Tibial artery (tissue), 4 donors: ENCODE results near the gene CRK.
"Not testable (repeated sequence)": the region's sequence is repeated elsewhere in the genome, so short reads cannot be mapped to it uniquely, and the experiment has no call there.

ENCODE experiments used
- DNase-seq, 2 donors: peaks; one replicate each; pipeline ENCODE4 v3.0.0-alpha.2; 2019
- H3K27ac ChIP-seq, 2 donors: fragments of 200-600 bp; sonication (generic) in 1 of 2; 1 replicate in 1 of 2; 2 replicates in 1 of 2; pipeline ENCODE4 v1.5.1; 2018 to 2019; ENCODE audit warnings: mild to moderate bottlenecking in 1 of 2
- H3K27me3 ChIP-seq, 2 donors: fragments of 200-600 bp; sonication (generic) in 1 of 2; one replicate each; pipeline versions ENCODE4 v1.5.1 to v1.6.0; 2016 to 2019
- H3K36me3 ChIP-seq, 3 donors: fragments of 200-600 bp; sonication (generic) in 2 of 3; one replicate each; pipeline ENCODE4 v1.5.1; 2016 to 2019; ENCODE audit warnings: mild to moderate bottlenecking in 2 of 3
- H3K4me1 ChIP-seq, 4 donors: fragments of 200-600 bp; sonication (generic) in 2 of 4; 1 replicate in 3 of 4; 2 replicates in 1 of 4; pipeline ENCODE4 v1.5.1; 2016 to 2019
- H3K4me3 ChIP-seq, 2 donors: fragments of 200-600 bp; sonication (generic) in 1 of 2; 1 replicate in 1 of 2; 2 replicates in 1 of 2; pipeline ENCODE4 v1.5.1; 2018 to 2019; ENCODE audit warnings: mild to moderate bottlenecking in 2 of 2
- H3K9me3 ChIP-seq, 3 donors: fragments of 200-600 bp; sonication (generic) in 1 of 3; one replicate each; pipeline ENCODE4 v1.5.1; 2016 to 2019
- intact Hi-C: fragments of 100-400 bp; cut with DNase I; formaldehyde crosslinking; loops from one replicate; pipeline ENCODE4 v1.15.0; 2023; ENCODE audit warnings: low total_unique reads
- TF ChIP-seq, protein P1 (sequence below), 2 experiments: fragments of 200-600 bp in 1 of 2; fragments of 450-650 bp in 1 of 2; IDR thresholded peaks; one replicate each; pipeline ENCODE4 v1.5.1; 2017 to 2019; ENCODE audit warnings: antibody characterized with exemption in 2 of 2, mild to moderate bottlenecking in 1 of 2, moderate library complexity in 1 of 2

The CRK gene

DNA sequence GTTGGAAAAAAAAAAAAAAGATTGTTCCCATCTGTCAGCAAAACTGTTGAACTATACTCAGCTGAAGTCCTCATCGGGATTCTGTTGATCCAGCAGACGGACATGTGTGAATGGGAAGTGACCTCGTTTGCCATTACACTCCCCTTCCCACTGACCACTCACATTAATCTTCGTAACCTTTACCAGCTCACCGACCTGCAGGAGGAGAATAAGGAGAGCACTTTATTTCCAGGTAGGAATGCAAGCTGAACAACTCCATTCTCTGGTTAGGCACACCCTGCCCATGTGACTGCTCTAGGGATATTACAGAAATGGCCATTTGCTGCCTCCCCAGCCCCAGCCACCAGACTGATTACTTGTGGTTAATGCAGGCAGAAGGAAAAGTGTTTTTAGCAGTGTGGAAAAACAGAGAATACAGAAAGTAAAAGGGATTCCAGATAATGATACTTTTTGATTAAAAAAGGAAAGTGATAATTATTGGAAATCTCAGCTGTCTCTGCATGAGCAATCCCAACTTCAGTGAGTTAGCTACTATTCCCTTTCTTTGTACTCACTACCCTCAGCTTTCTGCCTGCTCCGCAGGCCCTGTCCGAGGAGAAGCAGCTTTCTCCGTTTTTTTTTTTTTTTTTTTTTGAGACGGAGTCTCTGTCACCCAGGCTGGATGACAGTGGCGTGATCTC is 32.4 kb downstream of the CRK start:
- intact Hi-C loops = no loop called here
- H3K36me3 ChIP-seq = peaks cover 10 to 54% (median 51%) of the 10 kb centered on the region in 3 donors
- no peak for DNase-seq

DNA sequence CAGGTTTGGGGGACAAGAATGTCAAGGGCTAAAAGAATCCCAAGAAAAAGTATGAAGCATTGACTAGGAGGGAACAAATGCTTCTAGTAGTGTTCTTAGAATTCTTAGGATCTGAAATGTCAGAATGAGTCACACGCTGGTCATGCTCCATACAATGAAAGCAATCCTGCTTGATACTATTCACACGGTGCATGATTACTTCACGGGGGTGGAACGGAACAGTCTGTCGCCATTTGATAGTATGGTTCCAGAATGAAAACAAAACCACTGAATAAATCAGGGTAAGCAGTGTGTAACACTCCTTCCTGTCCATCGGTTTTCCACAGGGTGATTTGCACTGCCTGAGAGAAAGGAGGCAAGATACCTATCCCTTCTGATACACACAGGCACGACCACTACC is 33.1 kb downstream of the CRK start:
- intact Hi-C loops = no loop called here
- H3K27me3 ChIP-seq = no peaks in the 10 kb centered on the region
- H3K27ac ChIP-seq = peak overlapping the region; percentile 12 to 32
- peaks cover 0 to 22% (median 4%) of the 10 kb centered on the region in 4 donors for H3K4me1 ChIP-seq
- peaks cover 10 to 53% (median 52%) of the 10 kb centered on the region in 3 donors for H3K36me3 ChIP-seq
- TF ChIP-seq, protein P1, sequence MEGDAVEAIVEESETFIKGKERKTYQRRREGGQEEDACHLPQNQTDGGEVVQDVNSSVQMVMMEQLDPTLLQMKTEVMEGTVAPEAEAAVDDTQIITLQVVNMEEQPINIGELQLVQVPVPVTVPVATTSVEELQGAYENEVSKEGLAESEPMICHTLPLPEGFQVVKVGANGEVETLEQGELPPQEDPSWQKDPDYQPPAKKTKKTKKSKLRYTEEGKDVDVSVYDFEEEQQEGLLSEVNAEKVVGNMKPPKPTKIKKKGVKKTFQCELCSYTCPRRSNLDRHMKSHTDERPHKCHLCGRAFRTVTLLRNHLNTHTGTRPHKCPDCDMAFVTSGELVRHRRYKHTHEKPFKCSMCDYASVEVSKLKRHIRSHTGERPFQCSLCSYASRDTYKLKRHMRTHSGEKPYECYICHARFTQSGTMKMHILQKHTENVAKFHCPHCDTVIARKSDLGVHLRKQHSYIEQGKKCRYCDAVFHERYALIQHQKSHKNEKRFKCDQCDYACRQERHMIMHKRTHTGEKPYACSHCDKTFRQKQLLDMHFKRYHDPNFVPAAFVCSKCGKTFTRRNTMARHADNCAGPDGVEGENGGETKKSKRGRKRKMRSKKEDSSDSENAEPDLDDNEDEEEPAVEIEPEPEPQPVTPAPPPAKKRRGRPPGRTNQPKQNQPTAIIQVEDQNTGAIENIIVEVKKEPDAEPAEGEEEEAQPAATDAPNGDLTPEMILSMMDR (IDR thresholded peaks at IDR 0.05) = no peak
- H3K9me3 ChIP-seq = no peaks in the 10 kb centered on the region
- no peak overlapping the region for H3K4me3 ChIP-seq
- peak in 1 of 2 donors; percentile 26 for DNase-seq

More for the DNA sequence above, 32.4 kb downstream of the CRK start:
- Histone ChIP-seq H3K9me3 (no peaks in the 10 kb centered on the region), H3K27ac (peak overlapping the region in 1 of 2 donors; percentile 32), H3K27me3 (no peaks in the 10 kb centered on the region), H3K4me1 (peaks cover 0 to 22% (median 4%) of the 10 kb centered on the region in 4 donors), H3K4me3 (no peak overlapping the region)
- TF ChIP-seq, protein P1 (IDR thresholded peaks at IDR 0.05) = no peak

DNA sequence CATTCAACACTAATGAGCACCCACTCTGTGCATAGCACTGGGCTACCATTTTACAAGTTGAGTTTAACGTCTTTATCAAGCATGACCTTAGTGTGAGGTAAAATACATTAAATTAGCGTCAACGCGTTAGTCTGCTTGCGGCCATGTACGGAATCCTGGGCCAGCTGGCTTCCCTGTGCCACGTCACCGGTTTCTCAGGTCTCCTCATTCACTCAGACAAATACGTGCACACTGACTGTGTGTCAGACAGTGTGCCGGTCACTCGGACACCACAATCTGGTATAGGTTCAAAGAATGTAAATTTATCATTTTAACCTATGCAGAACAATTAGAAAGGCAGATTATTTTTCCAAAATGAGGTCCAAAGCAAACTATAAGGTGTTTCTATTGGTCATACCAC is 34.6 kb downstream of the CRK start:
- H3K27ac ChIP-seq = no peak overlapping the region
- intact Hi-C loops = no loop called here
- H3K36me3 ChIP-seq = peaks cover 10 to 58% (median 55%) of the 10 kb centered on the region in 3 donors
- DNase-seq = no peak
- H3K27me3 ChIP-seq = no peaks in the 10 kb centered on the region
- no peaks in the 10 kb centered on the region for H3K9me3 ChIP-seq
- TF ChIP-seq, protein P1 (IDR thresholded peaks at IDR 0.05) = no peak
- no peak overlapping the region for H3K4me3 ChIP-seq
- H3K4me1 ChIP-seq = peaks cover 0 to 22% (median 4%) of the 10 kb centered on the region in 4 donors

DNA sequence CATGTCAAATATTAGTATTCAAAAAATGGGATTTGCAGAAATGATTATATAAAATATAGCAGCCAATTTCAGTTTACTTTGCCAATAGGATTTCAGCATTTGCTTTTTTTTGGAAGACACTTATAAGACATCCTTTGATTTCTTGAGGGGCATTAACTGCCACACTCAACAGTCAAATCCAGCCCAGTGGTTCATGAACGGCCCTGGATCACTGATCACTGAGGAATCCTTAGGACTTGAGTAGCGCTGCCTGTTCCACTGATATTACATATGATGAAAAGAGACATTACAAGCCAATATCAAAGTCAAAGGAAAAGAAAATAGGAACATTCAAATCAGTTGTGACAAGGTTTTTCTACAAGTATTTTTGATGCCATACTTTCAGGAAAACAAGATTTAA is 35.1 kb downstream of the CRK start:
- no peaks in the 10 kb centered on the region for H3K9me3 ChIP-seq
- TF ChIP-seq, protein P1 (IDR thresholded peaks at IDR 0.05) = no peak
- H3K36me3 ChIP-seq = peaks cover 10 to 58% (median 51%) of the 10 kb centered on the region in 3 donors
- no peak for DNase-seq
- H3K27me3 ChIP-seq = no peaks in the 10 kb centered on the region
- peaks cover 0 to 22% (median 4%) of the 10 kb centered on the region in 4 donors for H3K4me1 ChIP-seq
- H3K4me3 ChIP-seq = no peak overlapping the region
- intact Hi-C loops = no loop called here
- no peak overlapping the region for H3K27ac ChIP-seq

DNA sequence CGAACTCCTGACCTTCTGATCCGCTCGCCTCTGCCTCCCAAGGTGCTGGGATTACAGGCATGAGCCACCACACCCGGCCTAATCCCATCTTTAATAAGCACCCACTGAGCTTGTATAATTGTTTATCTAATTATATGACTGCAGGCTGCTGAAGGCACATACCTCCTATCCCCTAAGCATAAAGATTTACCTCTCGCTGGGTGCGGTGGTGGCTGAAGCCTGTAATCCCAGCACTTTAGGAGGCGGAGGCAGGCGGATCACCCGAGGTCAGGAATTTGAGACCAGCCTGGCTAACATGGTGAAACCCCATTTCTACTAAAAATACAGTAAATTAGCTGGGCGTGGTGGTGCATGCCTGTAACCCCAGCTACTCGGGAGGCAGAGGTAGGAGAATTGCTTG is 35.9 kb downstream of the CRK start:
- TF ChIP-seq, protein P1 (IDR thresholded peaks at IDR 0.05) = no peak
- Histone ChIP-seq H3K27me3 (no peaks in the 10 kb centered on the region), H3K4me3 (no peak overlapping the region), H3K4me1 (peaks cover 0 to 22% (median 4%) of the 10 kb centered on the region in 4 donors), H3K27ac (no peak overlapping the region), H3K9me3 (no peaks in the 10 kb centered on the region), H3K36me3 (peaks cover 10 to 50% (median 47%) of the 10 kb centered on the region in 3 donors)
- intact Hi-C loops = no loop called here
- DNase-seq = no peak

DNA sequence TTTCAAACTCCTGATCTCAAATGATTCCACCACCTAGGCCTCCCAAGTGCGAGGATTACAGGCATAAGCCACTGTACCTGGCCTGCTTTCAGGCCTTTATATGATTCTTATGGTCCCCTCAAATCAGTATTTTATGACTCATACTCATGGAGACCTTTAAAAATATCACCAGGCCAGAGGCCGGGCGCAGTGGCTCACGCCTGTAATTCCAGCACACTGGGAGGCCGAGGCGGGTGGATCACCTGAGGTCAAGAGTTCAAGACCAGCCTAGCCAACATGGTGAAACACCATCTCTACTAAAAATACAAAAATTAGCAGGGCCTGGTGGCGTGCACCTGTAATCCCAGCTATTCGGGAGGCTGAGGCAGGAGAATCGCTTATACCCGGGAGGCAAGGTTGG is 37.6 kb downstream of the CRK start:
- intact Hi-C loops = not testable (repeated sequence)

More for the DNA sequence above, 37.6 kb downstream of the CRK start:
- H3K4me1 ChIP-seq = peaks cover 0 to 19% (median 4%) of the 10 kb centered on the region in 4 donors
- H3K36me3 ChIP-seq = peaks cover 10 to 38% (median 36%) of the 10 kb centered on the region in 3 donors
- not testable (repeated sequence) for H3K27ac ChIP-seq, H3K4me3 ChIP-seq, DNase-seq, H3K27me3 ChIP-seq, H3K9me3 ChIP-seq
